Mesenchymal stem cell (in vitro differentiated cells and primary cell): ENCODE results near the gene NRG3.

Source experiments
- DNase-seq: peaks from one replicate; pipeline ENCODE4 v3.0.0-alpha.2; 2013
- H2AFZ ChIP-seq: one replicate; pipeline ENCODE4 v1.6.1; 2013; ENCODE audit warnings: low read depth, mild to moderate bottlenecking, control low read depth, inconsistent platforms, low read length, moderate library complexity
- H2AK5ac ChIP-seq: 2 replicates; pipeline ENCODE4 v1.6.1; 2013; ENCODE audit warnings: low read length, moderate library complexity, mild to moderate bottlenecking, inconsistent platforms; ENCODE audit not compliant: severe bottlenecking
- H2BK120ac ChIP-seq: one replicate; pipeline ENCODE4 v1.6.1; 2013; ENCODE audit warnings: low read depth, mild to moderate bottlenecking, inconsistent platforms, low read length, moderate library complexity
- H2BK12ac ChIP-seq, 2 experiments: one replicate each; pipeline ENCODE4 v1.6.1; 2013; ENCODE audit warnings: inconsistent platforms in 2 of 2, low read length in 2 of 2, mild to moderate bottlenecking in 2 of 2, moderate library complexity in 2 of 2, control low read depth in 1 of 2
- H2BK15ac ChIP-seq: one replicate; pipeline ENCODE4 v1.6.1; 2013; ENCODE audit warnings: mild to moderate bottlenecking, low read depth, inconsistent platforms; ENCODE audit not compliant: poor library complexity, severe bottlenecking
- H2BK5ac ChIP-seq: 2 replicates; pipeline ENCODE4 v1.6.1; 2013; ENCODE audit warnings: low read depth, mild to moderate bottlenecking, low read length, control low read depth, inconsistent platforms; ENCODE audit not compliant: poor library complexity, severe bottlenecking
- H3K14ac ChIP-seq, 2 experiments: one replicate each; pipeline ENCODE4 v1.6.1; 2013; ENCODE audit warnings: inconsistent platforms in 2 of 2, low read length in 2 of 2, control low read depth in 1 of 2, mild to moderate bottlenecking in 1 of 2, moderate library complexity in 1 of 2
- H3K18ac ChIP-seq, 2 experiments: one replicate each; pipeline ENCODE4 v1.6.1; 2013; ENCODE audit warnings: inconsistent platforms in 2 of 2, low read length in 2 of 2, control low read depth in 1 of 2, low read depth in 1 of 2, mild to moderate bottlenecking in 1 of 2
- H3K23ac ChIP-seq, 2 experiments: one replicate each; pipeline ENCODE4 v1.6.1; 2013; ENCODE audit warnings: inconsistent platforms in 2 of 2, low read length in 2 of 2, mild to moderate bottlenecking in 2 of 2, moderate library complexity in 2 of 2, control low read depth in 1 of 2
- H3K27ac ChIP-seq: 2 replicates; pipeline ENCODE4 v1.5.1; 2013; ENCODE audit warnings: mild to moderate bottlenecking, moderate library complexity, low read length, control low read depth, inconsistent platforms; ENCODE audit not compliant: poor library complexity, severe bottlenecking
- H3K27me3 ChIP-seq, 2 experiments: 2 replicates each; pipeline versions ENCODE4 v1.6.1 to v1.7.0; 2013; ENCODE audit warnings: low read length in 2 of 2, mild to moderate bottlenecking in 2 of 2, moderate library complexity in 2 of 2, control low read depth in 1 of 2, inconsistent platforms in 1 of 2; ENCODE audit not compliant: control insufficient read depth in 1 of 2, insufficient read depth in 1 of 2
- H3K36me3 ChIP-seq, 2 experiments: 2 replicates each; pipeline versions ENCODE4 v1.6.1 to v1.7.0; 2013; ENCODE audit warnings: low read length in 2 of 2, control low read depth in 1 of 2, inconsistent platforms in 1 of 2, low read depth in 1 of 2, mild to moderate bottlenecking in 1 of 2; ENCODE audit not compliant: insufficient read depth in 2 of 2, control insufficient read depth in 1 of 2
- H3K4ac ChIP-seq, 2 experiments: one replicate each; pipeline ENCODE4 v1.6.1; 2013; ENCODE audit warnings: inconsistent platforms in 2 of 2, low read length in 2 of 2, mild to moderate bottlenecking in 2 of 2, moderate library complexity in 2 of 2, control low read depth in 1 of 2, low read depth in 1 of 2
- H3K4me1 ChIP-seq: 2 replicates; pipeline ENCODE4 v1.6.1; 2013; ENCODE audit warnings: low read depth, low read length, control low read depth; ENCODE audit not compliant: control insufficient read depth, insufficient read depth
- H3K4me2 ChIP-seq: 2 replicates; pipeline ENCODE4 v1.6.1; 2013; ENCODE audit warnings: low read length, mild to moderate bottlenecking, inconsistent platforms; ENCODE audit not compliant: poor library complexity, severe bottlenecking
- H3K4me3 ChIP-seq, 2 experiments: 2 replicates each; pipeline versions ENCODE4 v1.5.1 to v1.7.0; 2013; ENCODE audit warnings: low read length in 2 of 2, mild to moderate bottlenecking in 2 of 2, control low read depth in 1 of 2, low read depth in 1 of 2; ENCODE audit not compliant: insufficient read depth in 1 of 2
- H3K79me1 ChIP-seq: replicated peaks from 2 replicates; pipeline ENCODE4 v1.6.1; 2013; ENCODE audit warnings: mild to moderate bottlenecking, control low read depth, low read length, inconsistent platforms; ENCODE audit not compliant: poor library complexity, severe bottlenecking
- H3K9ac ChIP-seq: 2 replicates; pipeline ENCODE4 v1.7.0; 2013; ENCODE audit warnings: mild to moderate bottlenecking, low read length, moderate library complexity
- H3K9me3 ChIP-seq: 2 replicates; pipeline ENCODE4 v1.7.0; 2013; ENCODE audit warnings: mild to moderate bottlenecking, low read length; ENCODE audit not compliant: control insufficient read depth
- H4K8ac ChIP-seq: one replicate; pipeline ENCODE4 v1.6.1; 2013; ENCODE audit warnings: inconsistent platforms, mild to moderate bottlenecking, low read length, moderate library complexity
- H4K91ac ChIP-seq: one replicate; pipeline ENCODE4 v1.6.1; 2013; ENCODE audit warnings: mild to moderate bottlenecking, low read length, inconsistent platforms
- WGBS: methylation state at CpG from one replicate; pipeline ENCODE4 v1.1.7; 2013; ENCODE audit warnings: mixed read lengths; 5-methylcytosine and 5-hydroxymethylcytosine counted together

NRG3 gene

DNA sequence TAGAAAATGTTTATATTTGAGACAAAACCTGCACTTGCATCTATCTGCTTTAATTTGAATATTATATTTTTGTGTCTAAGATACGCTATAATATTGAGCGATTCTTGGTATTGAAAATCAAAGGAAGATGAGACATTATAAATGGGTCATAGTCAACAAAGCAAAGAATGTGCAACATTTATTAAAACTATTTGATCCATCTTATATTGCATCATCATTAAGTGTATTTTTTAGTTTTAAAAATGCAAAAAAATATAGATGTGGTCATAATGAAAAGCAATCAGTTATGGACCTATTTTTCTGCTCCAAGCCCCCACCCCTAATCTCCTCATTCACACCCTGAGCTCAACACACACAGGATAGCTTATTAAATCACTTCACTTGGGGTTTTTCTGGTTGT is 847.3 kb downstream of the NRG3 start:
- Histone ChIP-seq H4K91ac (no peak overlapping the region), H3K9ac (no peak overlapping the region), H2BK12ac (no peak overlapping the region), H3K4ac (no peak overlapping the region), H3K36me3 (no peaks in the 10 kb centered on the region), H3K4me2 (no peak overlapping the region), H3K27ac (no peak overlapping the region), H2AFZ (no peak overlapping the region), H3K79me1 (no peaks in the 10 kb centered on the region), H2BK15ac (no peak overlapping the region), H3K14ac (no peak overlapping the region), H4K8ac (no peak overlapping the region), H2AK5ac (no peak overlapping the region), H2BK120ac (no peak overlapping the region), H3K4me3 (no peak overlapping the region), H3K23ac (no peak overlapping the region), H3K18ac (no peak overlapping the region), H2BK5ac (no peak overlapping the region), H3K27me3 (no peaks in the 10 kb centered on the region), H3K4me1 (no peaks in the 10 kb centered on the region), H3K9me3 (no peaks in the 10 kb centered on the region)
- no peak for DNase-seq
- no CpG with 5 or more reads among the region's 2 CpGs for WGBS

- Histone ChIP-seq H3K4me3 (no peak overlapping the region), H2BK120ac (no peak overlapping the region), H3K4me1 (no peaks in the 10 kb centered on the region), H2BK15ac (no peak overlapping the region), H3K27me3 (no peaks in the 10 kb centered on the region), H4K91ac (no peak overlapping the region), H3K14ac (no peak overlapping the region), H2AK5ac (no peak overlapping the region), H3K4me2 (no peak overlapping the region), H3K36me3 (no peaks in the 10 kb centered on the region), H4K8ac (no peak overlapping the region), H3K18ac (no peak overlapping the region), H3K9me3 (no peaks in the 10 kb centered on the region), H2AFZ (no peak overlapping the region), H3K4ac (no peak overlapping the region), H3K9ac (no peak overlapping the region), H3K79me1 (no peaks in the 10 kb centered on the region), H3K23ac (no peak overlapping the region), H3K27ac (no peak overlapping the region), H2BK5ac (no peak overlapping the region), H2BK12ac (no peak overlapping the region)
- DNase-seq: no peak
- WGBS: no CpG with 5 or more reads among the region's 1 CpG
These were observed 861.3 kb downstream of the NRG3 start for GRCh38 chr10:82736305-82736704.

GRCh38 chr10:82737549-82737948 is 862.6 kb downstream of the NRG3 start:
- H3K4me3 ChIP-seq: no peak overlapping the region
- H3K27ac ChIP-seq: no peak overlapping the region
- no peaks in the 10 kb centered on the region for H3K36me3 ChIP-seq
- no peak overlapping the region for H3K18ac ChIP-seq
- H4K91ac ChIP-seq: no peak overlapping the region
- no peak overlapping the region for H2BK15ac ChIP-seq
- no peaks in the 10 kb centered on the region for H3K9me3 ChIP-seq
- no peaks in the 10 kb centered on the region for H3K79me1 ChIP-seq
- 82% methylated on average over 11 of the region's 11 CpGs for WGBS
- no peak for DNase-seq
- H2AFZ ChIP-seq: no peak overlapping the region
- no peak overlapping the region for H3K4me2 ChIP-seq
- H2BK12ac ChIP-seq: no peak overlapping the region
- H3K9ac ChIP-seq: no peak overlapping the region
- H3K4ac ChIP-seq: no peak overlapping the region
- H2BK5ac ChIP-seq: no peak overlapping the region
- H3K23ac ChIP-seq: no peak overlapping the region
- no peak overlapping the region for H2BK120ac ChIP-seq
- no peak overlapping the region for H3K14ac ChIP-seq
- no peak overlapping the region for H2AK5ac ChIP-seq
- no peak overlapping the region for H4K8ac ChIP-seq
- no peaks in the 10 kb centered on the region for H3K27me3 ChIP-seq
- peaks cover under 1% of the 10 kb centered on the region for H3K4me1 ChIP-seq

DNA sequence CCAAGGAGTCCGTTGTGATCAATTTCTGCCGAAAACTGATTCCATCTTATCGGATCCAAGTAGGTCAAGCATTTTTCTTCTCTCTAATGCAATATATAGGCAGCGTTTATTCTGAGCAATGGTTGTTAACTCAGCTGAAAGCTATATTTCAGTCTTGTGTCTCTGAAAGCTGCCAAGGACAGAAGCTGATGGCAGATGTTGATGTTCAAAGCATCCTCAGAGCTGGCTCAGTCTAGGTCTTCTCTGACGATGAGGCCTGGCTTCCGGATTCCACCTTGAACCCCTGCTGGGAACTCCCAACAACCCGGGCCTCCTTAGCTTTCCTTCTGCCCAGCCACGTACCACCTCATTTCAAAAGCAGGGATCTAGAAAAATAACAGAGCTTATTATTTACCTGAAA is 863.6 kb downstream of the NRG3 start:
- H3K79me1 ChIP-seq: no peaks in the 10 kb centered on the region
- H3K27me3 ChIP-seq: no peaks in the 10 kb centered on the region
- no peak overlapping the region for H3K9ac ChIP-seq
- no peak overlapping the region for H3K27ac ChIP-seq
- H2BK120ac ChIP-seq: no peak overlapping the region
- no peak for DNase-seq
- H3K14ac ChIP-seq: no peak overlapping the region
- no peak overlapping the region for H2BK5ac ChIP-seq
- H2BK15ac ChIP-seq: no peak overlapping the region
- H4K91ac ChIP-seq: no peak overlapping the region
- no peak overlapping the region for H3K23ac ChIP-seq
- no peak overlapping the region for H3K4me3 ChIP-seq
- H2BK12ac ChIP-seq: no peak overlapping the region
- H2AFZ ChIP-seq: no peak overlapping the region
- no peak overlapping the region for H2AK5ac ChIP-seq
- H3K9me3 ChIP-seq: no peaks in the 10 kb centered on the region
- H3K4ac ChIP-seq: no peak overlapping the region
- 88% methylated on average over 5 of the region's 8 CpGs for WGBS
- no peak overlapping the region for H3K4me2 ChIP-seq
- no peak overlapping the region for H3K18ac ChIP-seq
- H4K8ac ChIP-seq: no peak overlapping the region
- peaks cover 6% of the 10 kb centered on the region for H3K4me1 ChIP-seq
- no peaks in the 10 kb centered on the region for H3K36me3 ChIP-seq
